CMK (cell line): ENCODE results near the gene ALDH18A1.

ENCODE experiments used
- DNase-seq: peaks from one replicate; pipeline ENCODE4 v3.0.0-alpha.2; 2010; ENCODE audit warnings: low read depth

Gene ALDH18A1

GRCh38 chr10:95578619-95579018 lies 77.9 kb downstream of the ALDH18A1 start:
- no peak for DNase-seq

GRCh38 chr10:95574649-95575365 lies 81.7 kb downstream of the ALDH18A1 start:
- DNase-seq = no peak

GRCh38 chr10:95573964-95574604 lies 82.4 kb downstream of the ALDH18A1 start:
- DNase-seq = no peak

- DNase-seq = no peak
Measured at GRCh38 chr10:95573527-95573926, 83.0 kb downstream of the ALDH18A1 start.

- no peak for DNase-seq
Measured at GRCh38 chr10:95572131-95572820, 84.2 kb downstream of the ALDH18A1 start.

- no peak for DNase-seq
Measured at GRCh38 chr10:95571390-95571789, 85.1 kb downstream of the ALDH18A1 start.

GRCh38 chr10:95569368-95569767 lies 87.1 kb downstream of the ALDH18A1 start:
- DNase-seq = no peak

GRCh38 chr10:95567903-95568630 lies 88.4 kb downstream of the ALDH18A1 start:
- no peak for DNase-seq

GRCh38 chr10:95566136-95566535 lies 90.4 kb downstream of the ALDH18A1 start:
- no peak for DNase-seq

GRCh38 chr10:95565336-95565735 lies 91.2 kb downstream of the ALDH18A1 start:
- no peak for DNase-seq

GRCh38 chr10:95564291-95564690 lies 92.2 kb downstream of the ALDH18A1 start:
- DNase-seq = no peak

GRCh38 chr10:95562341-95562965 lies 94.1 kb downstream of the ALDH18A1 start:
- no peak for DNase-seq

GRCh38 chr10:95561864-95562177 lies 94.7 kb downstream of the ALDH18A1 start:
- no peak for DNase-seq

GRCh38 chr10:95561177-95561863 lies 95.2 kb downstream of the ALDH18A1 start, which contains the start of gene SORBS1:
Gene SORBS1, minus strand, starts transcription at chr10:95561371. Its CDS starts 120,236 bp downstream, at chr10:95441135.
- peak; percentile 83 for DNase-seq

- DNase-seq = no peak
Measured at GRCh38 chr10:95560278-95561176, 96.0 kb downstream of the ALDH18A1 start.

- DNase-seq = no peak
Measured at GRCh38 chr10:95559896-95560277, 96.6 kb downstream of the ALDH18A1 start.

GRCh38 chr10:95559471-95559870 lies 97.0 kb downstream of the ALDH18A1 start:
- DNase-seq = no peak

- no peak for DNase-seq
Measured at GRCh38 chr10:95558593-95559320, 97.8 kb downstream of the ALDH18A1 start.

GRCh38 chr10:95556994-95557767 lies 99.3 kb downstream of the ALDH18A1 start:
- no peak for DNase-seq
